HG02798 (cell line): ENCODE data around the gene MAGI2.

Source experiments
- ATAC-seq: cut with Tn5 transposase; IDR thresholded peaks from one replicate; pipeline ENCODE4 v1.9.1; 2021; ENCODE audit warnings: mild to moderate bottlenecking; ENCODE audit not compliant: unreplicated experiment, poor library complexity

MAGI2 gene

DNA sequence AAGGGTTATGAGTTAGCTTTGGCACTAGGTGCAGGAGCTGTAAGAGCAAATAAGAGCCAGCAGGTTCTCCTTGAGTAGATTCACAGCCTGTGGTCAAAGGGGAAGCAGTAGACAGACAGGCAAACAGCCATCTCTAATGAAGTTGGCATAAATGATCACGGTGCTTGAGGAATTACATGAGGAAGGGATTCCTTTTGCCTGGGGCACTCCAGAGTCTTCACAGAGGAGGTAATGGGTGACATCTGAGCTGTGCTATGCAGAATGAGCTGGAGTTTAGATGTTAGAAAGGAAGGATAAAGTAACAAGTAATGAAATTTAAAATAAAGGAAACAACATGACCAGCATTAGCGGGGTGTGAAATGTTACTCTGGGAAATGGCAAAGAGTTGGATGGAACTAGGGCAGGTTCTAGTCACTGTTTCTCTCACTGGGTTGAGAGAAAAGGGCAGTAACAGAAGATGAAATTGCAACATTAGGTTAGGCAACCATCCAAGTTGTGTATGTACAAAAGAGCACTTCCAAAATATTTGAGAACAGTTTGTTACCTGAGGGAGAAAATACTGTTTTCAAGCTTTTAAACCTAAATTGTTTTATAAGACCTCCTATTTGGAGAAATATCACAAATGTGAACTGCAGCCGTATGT lies 1041.1 kb downstream of the MAGI2 start:
- ATAC-seq: no peak

DNA sequence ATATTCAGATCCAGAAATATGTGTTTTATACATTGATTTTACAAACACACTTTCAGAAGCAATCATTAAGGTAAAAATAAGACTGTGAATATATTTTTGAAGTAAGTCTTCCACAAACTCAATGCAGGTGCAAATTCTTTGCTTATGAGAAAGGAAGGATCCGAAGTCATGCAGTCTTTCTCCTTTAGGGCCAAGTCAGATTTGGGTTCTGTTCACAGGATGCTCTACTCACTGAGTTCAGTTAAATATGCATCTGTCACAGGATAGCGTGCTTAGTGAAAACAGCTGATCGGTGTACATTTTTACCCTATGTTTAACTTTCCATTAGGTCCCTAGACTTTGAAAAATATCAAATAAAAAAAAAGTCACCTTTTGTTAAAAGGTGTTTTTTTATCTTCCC lies 1046.4 kb downstream of the MAGI2 start:
- ATAC-seq: no peak

DNA sequence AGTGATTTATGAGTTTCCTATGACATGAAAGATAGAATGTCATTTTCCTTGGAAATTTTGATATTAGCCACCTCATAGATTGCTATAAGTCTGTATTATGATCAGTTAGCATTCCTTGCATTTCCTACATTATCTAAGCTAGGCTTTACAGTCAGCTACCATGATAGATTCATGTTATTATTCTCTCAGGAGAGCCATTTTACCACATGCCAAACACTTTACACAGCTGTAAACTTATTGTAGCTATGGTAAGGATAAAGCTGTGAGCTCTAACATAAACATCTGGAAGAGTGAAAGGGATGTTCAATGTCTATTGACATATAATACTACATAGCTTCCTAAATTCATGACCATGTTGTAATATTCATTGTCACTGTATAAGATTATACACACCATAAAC lies 1046.9 kb downstream of the MAGI2 start:
- no peak for ATAC-seq

DNA sequence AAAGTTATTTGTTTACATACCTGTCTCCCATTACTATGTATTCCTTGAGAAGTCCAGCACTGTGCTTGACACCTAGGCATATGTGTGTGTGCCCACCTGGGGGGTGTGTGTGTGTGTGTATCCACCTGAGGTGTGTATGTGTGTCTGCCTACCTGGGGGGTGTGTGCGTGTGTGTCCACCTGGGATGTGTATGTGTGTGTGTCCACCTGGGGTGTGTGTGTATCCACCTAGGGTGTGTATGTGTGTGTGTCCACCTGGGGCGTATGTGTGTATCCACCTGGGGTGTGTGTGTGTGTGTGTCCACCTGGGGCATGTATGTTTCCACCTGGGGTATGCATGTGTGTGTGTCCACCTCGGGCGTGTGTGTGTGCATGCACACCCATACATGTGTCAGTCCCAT lies 1051.4 kb downstream of the MAGI2 start:
- no peak for ATAC-seq

DNA sequence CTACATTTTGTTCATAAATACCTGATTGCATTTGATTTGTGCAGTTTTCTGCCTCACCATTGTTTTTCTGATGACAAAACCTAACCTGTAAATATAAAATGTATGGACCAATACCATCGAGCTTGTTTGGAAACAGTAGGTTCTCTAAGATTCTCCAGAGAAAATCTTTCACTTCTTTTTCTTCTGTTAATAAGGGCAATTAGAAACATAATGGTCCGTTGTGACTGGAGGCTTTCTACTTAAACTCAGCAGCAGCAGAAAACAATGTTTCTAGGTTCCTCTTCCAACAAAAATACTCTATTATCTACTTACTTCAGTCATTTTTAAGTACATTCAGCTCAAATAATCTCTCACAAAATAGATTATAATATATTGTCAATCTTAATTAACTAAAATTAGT lies 1053.4 kb downstream of the MAGI2 start:
- ATAC-seq: no peak

DNA sequence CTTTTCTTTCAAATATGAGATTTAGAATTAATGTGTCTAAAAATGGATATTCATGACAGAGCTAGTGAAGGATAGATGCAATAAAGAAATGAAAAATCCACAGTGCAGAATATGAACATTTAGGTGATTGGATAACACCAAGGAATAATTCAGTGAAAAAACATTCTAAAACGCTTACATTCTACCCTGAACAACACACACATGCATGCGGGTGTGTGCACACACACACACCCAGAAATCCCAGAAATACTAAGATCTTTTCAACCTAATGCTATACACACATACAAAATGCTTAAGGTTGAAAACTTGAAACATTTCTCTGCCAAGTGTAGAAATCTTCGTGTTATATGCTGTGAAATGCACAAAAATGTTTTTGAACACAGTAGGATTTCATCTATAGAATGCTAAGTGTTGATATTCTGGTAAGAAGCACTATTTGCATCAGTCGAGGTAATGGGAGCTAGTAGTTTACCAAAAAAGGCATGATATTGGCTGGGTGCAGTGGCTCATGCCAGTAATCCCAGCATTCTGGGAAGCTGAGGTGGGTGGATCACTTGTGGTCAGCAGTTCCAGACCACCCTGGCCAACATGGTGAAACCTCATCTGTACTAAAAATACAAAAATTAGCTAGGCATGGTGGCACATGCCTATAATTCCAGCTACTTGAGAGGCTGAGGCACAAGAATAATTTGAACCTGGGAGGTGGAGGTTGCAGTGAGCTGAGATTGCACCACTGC lies 1054.3 kb downstream of the MAGI2 start:
- no peak for ATAC-seq

DNA sequence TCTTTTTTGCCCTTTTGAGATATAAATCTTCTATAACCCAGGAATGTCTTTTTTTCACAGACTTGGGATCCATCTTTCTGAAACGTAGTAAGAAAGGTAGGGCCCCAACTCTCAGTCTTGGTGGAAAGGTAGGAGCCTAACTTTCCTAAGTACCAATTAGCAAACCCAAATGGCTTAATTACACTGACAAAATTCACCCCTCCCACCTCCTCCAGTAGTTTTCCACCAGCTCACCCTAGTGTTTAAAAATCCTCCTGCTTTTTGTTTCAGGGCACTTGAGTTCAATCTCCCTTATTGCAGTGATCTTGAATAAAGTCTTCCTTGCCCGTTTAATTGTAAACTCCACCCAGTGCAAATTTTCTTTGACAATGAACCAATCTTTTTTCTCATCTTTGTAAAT lies 1054.9 kb downstream of the MAGI2 start:
- no peak for ATAC-seq

DNA sequence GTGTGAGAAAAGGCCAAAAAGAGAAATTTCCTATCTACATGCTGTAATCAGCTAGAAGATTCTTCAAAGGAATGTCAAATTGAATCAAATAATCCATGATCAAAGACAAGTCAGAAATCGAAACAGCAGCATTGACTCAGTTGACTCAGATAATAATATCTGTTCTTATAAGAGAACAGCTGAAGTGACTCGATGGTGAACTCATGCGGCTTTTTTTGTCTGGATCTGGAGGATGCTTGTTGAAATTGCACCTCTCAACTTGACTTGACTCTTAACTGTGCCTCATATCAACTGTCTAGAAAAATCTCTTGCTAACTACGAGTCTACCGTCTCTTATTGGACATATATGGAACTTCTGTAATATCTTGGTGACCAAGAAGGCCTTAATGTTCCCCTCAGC lies 1055.4 kb downstream of the MAGI2 start:
- ATAC-seq: no peak

DNA sequence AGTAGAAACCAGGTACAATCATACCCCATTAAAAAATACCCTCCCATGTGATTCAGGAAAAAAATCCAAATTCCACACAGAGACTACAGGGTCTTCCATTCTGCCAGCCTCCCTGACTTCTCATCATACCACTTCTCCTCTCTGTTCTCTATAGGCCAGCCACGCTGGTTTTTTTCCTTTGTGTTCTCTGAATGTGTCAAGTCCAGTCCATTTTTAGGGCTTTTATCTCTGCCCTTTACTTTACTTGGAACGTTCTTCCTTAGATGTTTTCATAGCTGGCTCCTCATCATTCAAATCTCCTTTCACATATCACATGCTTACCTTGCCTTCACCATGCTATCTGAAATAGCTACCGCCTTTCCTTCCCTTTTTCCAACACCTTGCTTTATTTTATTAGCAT lies 1057.3 kb downstream of the MAGI2 start:
- no peak for ATAC-seq

DNA sequence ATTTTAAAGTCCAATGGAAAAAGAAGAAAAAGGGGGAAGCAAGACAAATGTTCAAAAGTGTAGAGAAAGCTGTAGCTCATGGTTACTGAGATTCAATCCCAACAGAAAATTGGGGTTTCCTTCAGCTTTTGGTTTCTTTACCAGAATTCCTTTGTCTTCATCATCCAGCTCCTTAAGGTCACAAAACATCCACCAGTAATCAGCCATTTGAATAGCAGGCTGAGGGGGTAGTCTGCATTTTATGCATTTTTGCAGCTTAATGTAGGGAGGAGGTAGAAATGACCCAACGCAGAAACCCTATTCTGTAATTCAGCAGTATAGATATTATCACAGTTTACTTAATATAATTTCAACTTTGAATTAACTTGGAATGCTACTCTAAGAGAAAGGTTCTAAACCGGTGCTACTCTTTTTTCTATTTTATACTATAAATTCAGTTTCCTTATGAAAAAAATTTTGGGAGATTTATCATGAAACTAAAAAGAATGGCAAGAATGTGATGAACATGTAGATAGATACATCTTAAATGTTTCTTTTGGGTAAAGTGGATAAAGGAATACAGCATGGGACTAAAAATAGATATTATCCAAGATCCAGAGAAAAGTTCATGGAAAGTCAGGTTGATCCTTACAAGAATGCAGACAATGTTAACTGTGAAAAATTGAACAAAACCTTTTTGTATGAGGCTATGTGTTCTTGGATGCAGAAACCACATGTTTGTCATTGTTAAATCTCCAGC lies 1058.0 kb downstream of the MAGI2 start:
- no peak for ATAC-seq

DNA sequence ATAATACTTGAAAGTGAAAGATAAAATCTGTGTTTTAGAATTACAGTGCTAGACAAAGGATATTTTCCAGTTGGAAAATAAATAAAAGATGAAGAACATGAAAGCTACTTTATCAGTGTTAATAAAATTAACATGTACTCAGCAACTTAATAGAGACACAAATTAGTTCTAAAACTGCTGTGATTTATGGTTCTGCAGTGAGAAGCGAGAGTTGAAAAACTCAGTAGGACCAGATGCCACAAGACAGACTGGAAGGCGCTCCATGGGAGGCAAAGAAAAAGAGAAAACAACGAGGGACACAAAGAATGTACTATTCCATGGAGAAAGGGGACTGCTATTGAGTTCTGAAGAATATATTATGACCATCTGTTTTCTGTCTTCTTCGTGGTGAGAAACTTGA lies 1064.4 kb downstream of the MAGI2 start:
- ATAC-seq: no peak

DNA sequence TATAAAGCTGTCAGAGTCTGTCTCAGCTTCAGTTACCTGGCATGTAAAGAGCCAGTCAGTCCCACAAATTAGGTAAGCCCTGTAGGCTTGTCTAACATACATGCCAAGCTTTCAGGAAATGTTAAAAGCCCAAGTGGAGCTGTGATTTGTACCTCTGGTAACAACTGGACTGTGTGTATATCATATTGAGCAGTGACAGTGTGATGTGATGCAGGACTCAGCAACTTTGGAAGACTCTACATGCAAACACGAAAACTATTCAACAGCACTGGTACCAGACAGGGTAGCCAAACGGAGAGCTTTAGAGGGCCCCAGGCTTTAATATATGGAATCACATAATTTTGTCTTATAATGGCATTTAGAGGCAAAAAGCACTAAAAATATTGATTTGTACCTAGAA lies 1066.9 kb downstream of the MAGI2 start:
- ATAC-seq: no peak

DNA sequence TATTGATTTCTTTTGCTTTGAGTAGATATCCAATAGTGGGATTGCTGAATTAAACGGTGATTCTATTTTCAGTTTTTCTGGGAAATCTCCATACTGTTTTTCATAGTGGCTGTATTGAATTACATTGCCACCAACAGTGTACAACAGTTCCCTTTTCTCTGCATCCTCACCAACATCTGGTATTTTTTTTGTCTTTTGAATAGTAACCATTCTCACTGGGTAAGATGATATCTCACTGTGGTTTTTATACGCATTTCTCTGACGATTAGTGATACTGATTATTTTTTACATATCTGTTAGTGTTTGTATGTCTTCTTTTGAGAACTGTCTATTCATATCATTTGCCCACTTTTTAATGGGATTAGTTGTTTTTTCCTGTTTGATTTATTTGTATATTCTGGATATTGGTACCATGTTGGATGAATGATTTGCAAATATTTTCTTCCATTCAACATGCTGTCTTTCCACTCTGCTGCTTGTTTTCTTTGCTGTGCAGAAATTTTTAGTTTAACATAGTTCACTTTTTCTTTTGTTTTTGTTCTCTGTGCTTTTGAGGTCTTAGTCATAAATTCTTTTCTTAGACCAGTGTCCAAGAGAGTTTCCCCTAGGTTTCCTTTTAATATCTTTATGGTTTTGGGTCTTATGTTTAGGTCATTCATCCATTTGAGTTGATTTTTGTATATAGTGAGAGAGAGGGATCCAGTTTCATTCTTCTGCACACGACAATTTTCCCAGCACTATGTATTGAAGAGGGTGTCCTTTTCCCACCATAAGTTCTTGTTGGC lies 1070.2 kb downstream of the MAGI2 start:
- ATAC-seq: no peak

DNA sequence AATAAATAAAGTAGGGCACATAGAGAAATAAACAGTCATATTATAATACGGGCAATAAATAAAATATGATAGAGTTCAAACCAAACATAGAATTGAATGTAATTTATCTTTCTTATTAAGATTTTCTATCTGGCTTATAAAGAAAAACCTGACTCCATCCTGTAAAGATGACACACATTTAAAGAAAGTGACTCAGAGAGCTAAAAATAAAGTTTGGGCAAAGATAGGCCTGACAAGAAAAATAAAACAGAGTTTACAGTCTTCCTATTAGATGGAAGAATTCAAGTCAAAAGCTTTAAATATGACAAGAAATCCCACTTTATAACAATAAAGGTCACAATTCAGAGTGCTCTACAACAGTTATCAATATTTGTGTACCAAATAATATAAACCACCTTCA lies 1074.3 kb downstream of the MAGI2 start:
- no peak for ATAC-seq

DNA sequence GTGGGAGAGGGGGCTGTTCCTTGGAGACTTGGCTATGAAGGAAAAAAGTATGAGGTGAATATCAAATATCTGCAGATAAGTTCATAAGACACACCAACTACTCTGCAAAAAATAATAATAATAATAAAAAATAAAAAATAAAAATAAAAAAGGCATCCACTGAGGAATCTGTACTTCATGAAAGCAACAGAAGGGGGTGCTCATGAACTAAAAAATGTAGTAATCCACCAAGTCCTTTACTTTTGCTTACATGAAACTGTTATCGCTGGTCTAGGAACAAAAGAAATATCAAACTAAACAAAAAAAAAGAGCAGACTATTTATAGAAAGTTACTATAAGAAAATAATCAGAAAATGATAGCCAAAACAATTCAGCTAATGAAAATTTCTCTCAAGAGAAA lies 1075.9 kb downstream of the MAGI2 start:
- no peak for ATAC-seq

DNA sequence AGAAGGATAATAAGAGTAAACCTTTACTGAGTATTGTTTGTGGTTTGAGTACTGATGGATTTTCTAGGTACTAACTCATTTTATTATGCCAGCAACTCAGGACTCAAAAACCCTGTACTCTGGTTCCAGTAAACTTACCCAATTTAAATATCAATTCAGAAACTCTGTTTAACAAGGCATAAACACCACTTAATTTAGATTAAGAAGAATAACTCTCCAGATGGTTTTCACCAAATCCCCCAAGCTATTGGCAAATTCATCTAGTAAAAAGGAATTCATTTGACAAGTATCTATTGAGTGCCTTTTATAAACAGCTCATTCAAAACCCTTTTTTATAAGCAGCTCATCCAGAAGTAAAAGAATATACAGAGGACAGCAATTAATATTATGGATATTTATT lies 1082.5 kb downstream of the MAGI2 start:
- no peak for ATAC-seq

DNA sequence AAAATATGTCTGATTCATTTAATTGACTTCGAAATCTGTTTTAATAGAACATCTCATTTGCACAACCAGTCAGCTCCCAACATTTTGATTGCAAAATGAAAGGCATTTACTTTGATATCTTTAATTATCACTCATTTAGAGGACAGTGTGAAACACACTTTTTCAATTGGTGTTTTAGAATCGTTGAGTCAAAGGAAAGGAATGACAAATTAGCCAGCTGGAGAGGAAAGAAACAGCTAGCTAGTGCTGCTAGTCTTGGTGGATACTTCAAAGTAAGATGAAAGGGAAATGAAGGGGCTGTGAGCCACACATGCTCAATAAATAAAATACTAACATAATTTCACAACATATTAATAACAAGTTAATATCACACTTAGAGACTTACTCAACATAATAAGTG lies 1084.7 kb downstream of the MAGI2 start:
- no peak for ATAC-seq

DNA sequence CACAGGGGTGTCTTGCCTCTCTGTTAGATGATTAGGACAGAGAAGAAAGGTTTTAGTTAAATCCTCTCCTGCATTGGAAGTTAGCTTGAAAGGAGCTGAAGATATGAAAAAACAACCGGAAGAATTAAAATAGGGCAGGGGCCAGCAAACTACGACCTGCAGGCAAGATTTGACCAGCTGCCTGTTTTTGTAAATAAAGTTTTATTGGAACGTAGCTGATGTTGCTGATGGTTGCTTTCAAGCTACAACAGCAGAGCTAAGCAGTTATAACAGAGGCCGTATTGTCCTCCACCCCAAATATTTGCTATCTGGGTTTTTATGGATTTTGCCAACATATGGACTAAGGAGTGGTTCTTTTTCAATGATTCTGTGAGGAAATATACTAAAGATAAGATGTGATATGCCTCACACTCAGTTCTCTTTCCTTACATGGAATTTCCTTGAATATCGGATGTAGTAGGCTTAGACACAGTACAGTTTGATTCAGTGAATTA lies 1086.1 kb downstream of the MAGI2 start:
- ATAC-seq: no peak

DNA sequence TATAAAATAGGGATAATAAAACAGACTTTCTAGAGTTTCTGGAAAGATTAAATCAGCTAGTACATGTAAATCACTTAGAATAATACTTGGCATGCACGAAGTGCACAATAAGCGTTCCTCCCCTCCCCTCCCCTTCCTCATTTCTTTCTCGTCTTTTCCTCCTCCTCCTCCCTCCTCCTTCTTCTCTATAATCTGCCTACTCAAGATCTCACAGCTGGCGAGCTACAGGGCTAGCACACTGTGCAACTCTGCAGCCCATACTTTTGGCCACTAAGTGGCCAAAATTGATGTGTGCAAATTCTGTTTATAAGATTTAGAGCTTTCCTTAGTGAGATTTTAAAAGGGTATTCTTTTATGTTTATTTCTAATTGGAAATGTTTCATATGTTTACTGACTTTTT lies 1089.6 kb downstream of the MAGI2 start:
- no peak for ATAC-seq

DNA sequence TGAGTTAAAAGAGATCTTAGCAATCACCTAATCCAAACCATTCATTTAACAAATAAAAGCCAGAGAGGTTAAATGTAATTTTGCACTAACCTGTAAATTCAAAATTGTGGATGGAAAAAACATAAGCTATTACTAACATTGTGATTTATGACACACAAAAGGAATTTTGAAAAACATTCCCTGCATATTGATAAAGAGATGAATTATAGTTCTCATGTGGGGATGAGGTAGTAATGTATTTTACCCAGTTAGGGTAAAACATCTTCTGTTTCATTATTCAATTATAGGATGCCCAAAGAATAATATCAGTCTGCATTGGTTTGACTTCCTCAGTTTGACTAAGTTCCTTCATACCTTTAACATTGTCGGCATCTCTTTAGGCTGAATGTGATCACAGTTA lies 1093.6 kb downstream of the MAGI2 start:
- no peak for ATAC-seq

DNA sequence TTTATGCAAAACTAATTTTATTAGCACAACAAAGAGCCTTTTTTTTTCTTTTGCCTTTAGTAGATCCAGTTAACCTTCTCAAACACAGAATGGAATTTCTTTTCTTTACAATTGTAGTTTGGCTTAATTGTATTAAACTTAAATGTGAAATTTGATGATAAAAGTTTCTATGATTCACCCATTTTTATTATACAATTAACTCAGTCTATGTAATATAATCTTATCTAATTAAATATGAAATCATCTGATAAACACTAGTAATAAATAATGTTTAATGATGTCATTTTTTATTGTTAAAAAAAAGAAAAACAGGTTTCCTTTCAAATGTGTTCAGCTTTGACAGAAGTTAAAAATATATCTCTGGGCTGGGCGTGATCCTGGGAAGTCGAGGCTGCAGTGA lies 1095.8 kb downstream of the MAGI2 start:
- no peak for ATAC-seq
